K562 (cell line): ENCODE measurements around the gene MAML3.

ENCODE experiments used
- DEAF1 ChIP-seq: fragments of 450-650 bp; formaldehyde crosslinking; IDR thresholded peaks from 2 replicates; pipeline ENCODE4 v1.4.0; 2020; ENCODE audit warnings: mild to moderate bottlenecking, moderate library complexity
- E4F1 ChIP-seq: fragments of 250-450 bp; sonication (Bioruptor Pico); IDR thresholded peaks from 2 replicates; pipeline ENCODE4 v1.5.0; 2021; ENCODE audit warnings: mild to moderate bottlenecking, borderline replicate concordance
- MYC ChIP-seq, 2 experiments: fragments of 250-450 bp in 1 of 2; sonication (Bioruptor Pico) in 1 of 2; IDR thresholded peaks; 2 replicates each; pipeline versions ENCODE4 v1.5.1 to v1.6.1; 2012 to 2021; ENCODE audit warnings: low read depth in 2 of 2, borderline replicate concordance in 1 of 2, improper control_type of control experiment in 1 of 2, low read length in 1 of 2, mild to moderate bottlenecking in 1 of 2, moderate library complexity in 1 of 2
- TCF7L2 ChIP-seq: fragments of 150-350 bp; IDR thresholded peaks from 2 replicates; pipeline ENCODE4 v1.6.1; 2016; ENCODE audit warnings: low read depth, mild to moderate bottlenecking, low read length, moderate library complexity
- YY1 ChIP-seq, 3 experiments: IDR thresholded peaks; 2 replicates each; pipeline ENCODE4 v1.6.1; 2011; ENCODE audit warnings: low read length in 2 of 3, mild to moderate bottlenecking in 2 of 3, moderate library complexity in 2 of 3, borderline replicate concordance in 1 of 3, control low read depth in 1 of 3, low read depth in 1 of 3; ENCODE audit not compliant: insufficient read depth in 3 of 3, insufficient replicate concordance in 2 of 3, control insufficient read depth in 1 of 3, insufficient read length in 1 of 3; ENCODE audit errors: extremely low read depth in 1 of 3

- TF ChIP-seq DEAF1 (CRISPR knock-in tag) (no peak), E4F1 (CRISPR knock-in tag) (no peak), YY1 (IDR thresholded peaks at IDR 0.05; ENCODE audit: borderline replicate concordance in 1 of 3, control insufficient read depth in 1 of 3, extremely low read depth in 1 of 3, insufficient read depth in 3 of 3, insufficient read length in 1 of 3, insufficient replicate concordance in 2 of 3, low read depth in 1 of 3, low read length in 2 of 3) (no peak), TCF7L2 (no peak), MYC (IDR thresholded peaks at IDR 0.05; ENCODE audit: low read depth, low read length) (no peak), MYC (CRISPR knock-in tag; IDR thresholded peaks at IDR 0.05; ENCODE audit: borderline replicate concordance, low read depth) (no peak)
Measured at GRCh38 chr4:139763672-139764071, 390.3 kb downstream of the MAML3 start.
